HG03442 (cell line): ENCODE data around the gene HSD11B1.

Experiments
- ATAC-seq: cut with Tn5 transposase; IDR thresholded peaks from one replicate; pipeline ENCODE4 v1.9.1; 2021; ENCODE audit warnings: mild to moderate bottlenecking, moderate library complexity; ENCODE audit not compliant: unreplicated experiment

HSD11B1 gene

DNA sequence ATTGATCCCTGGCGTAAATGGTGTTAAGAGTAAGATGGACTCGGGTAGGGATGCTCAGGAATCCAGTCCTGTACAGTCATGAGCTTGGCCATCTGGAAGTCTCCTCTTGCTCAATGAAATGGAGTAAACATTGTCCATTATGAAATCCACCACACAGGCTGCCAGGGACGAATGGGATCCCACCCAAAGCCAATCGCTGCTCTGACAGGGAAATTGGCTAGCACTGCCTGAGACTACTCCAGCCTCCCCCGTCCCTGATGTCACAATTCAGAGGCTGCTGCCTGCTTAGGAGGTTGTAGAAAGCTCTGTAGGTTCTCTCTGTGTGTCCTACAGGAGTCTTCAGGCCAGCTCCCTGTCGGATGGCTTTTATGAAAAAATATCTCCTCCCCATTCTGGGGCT lies at the start of gene HSD11B1:
Gene HSD11B1 (plus strand): TSS at position 263 of the 400 bp plus-strand sequence. CDS start 97 bp downstream, at position 360.
- no peak for ATAC-seq

DNA sequence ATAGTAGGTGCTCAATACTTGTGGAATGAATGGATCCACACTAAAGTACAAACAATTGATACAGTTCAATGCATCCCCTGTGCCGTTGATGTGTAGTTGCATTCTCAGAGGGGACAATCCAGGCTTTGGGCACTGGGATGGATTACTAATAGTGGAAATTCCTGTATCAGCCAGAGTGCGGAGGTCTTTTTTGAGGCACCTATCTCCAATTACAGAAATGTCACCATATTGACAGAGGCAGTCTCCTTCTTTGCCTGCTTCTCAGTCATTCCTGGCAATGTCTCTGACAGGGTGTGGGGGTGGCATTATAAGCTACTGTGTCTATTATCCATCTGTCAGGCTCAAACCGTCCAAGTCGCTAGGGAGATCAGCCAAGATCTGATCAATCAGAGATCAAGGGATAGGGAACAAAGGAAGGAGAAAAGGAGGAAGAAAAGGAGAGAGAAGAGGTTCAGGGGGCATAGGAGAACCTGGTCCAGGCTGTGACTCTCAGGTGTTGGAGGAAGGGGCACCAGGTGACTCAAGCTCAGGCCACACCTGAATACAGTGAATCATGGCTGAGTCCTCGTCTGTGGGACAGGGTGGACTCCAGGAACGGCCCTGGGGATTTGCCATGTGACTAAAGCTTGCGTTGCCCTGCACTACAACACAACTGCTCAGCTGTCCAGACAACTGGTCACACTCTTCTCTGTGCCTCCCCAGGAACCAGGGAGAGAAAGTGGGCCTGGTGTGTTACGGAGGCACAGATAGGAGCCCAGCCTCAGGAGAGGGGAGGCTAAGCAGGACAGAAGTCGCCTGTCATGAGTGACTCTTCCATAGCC lies 49.0 kb upstream of the HSD11B1 start:
- no peak for ATAC-seq

- no peak for ATAC-seq
These were observed 47.3 kb upstream of the HSD11B1 start for GRCh38 chr1:209657140-209657879.

- no peak for ATAC-seq
These were observed 46.7 kb upstream of the HSD11B1 start for GRCh38 chr1:209657918-209658317.

DNA sequence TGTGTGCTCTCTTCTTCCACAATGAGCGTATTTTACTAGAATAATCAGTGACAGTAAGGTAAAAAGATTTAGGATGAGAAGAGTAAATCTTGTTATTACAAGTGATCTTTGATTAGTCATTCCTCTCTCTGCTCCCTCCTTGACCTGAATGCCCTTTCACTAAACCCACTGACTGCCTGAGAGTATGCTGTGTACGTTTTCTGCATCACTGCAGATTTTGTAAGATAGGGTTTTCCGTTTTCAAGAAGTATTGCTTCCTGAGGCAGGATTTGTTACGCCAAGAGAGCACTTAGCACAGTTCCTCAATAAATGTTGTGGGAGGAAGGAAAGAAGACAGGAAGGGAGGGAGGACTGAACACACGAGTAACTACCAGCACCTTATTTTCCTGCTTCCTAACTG lies 44.7 kb upstream of the HSD11B1 start:
- peak; percentile 80 for ATAC-seq

DNA sequence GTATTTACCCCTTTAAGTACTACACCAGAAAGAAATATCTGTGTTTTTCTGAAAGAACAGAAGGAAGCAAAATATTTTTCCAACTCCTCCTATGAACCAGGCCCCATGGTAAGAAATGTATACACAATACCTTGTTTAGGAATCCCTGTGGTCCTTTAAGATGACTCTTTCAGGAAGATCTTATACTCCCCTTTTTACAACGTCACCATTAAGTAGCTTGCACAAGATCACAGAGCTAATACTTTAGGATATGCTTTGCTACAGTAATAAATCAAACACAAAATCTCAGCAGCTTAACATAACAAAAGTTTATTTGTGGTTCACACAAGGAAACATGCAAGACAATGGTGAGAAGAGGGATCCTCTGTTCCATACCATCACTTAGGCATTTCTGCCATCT lies 43.6 kb upstream of the HSD11B1 start:
- ATAC-seq, result no peak

DNA sequence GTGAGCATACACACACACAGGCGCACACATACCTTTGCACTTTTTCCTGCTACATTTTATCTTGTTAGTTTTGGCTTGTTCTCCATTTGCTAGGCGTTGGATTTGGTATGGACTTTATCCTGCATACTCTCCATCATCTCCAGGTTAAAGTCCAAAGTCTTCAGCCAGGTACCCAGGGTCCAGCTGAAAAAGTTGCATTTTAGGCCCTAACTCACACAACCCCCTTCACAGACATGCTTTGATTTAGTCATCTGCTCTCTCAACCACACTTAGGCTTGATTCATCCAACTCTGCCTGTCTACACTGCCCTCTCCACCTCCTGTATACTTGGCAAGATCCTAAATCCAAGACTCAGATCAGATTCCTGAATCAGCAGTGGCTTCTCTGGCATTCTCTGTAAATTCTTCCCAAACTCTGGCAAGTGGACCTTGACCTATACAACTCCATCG lies 41.7 kb upstream of the HSD11B1 start:
- ATAC-seq, result no peak

DNA sequence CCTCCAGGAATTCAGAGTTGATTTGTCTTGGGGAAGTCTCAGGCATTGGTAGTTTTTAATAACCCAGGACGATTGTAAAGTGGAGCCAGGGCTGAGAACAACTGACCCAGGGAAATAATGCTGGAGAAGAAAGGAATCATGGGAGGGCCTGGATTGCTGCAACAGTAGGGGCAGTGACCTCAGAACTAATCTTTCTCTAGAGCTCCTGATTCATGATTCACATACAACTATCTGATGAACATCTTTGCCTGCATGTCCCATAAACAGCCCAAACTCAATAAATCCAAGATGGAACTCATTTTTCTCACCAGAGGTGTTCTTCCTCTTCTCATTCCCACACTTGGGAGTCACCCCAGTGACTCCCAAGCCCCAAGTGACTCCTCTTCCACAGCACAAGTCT lies 37.5 kb upstream of the HSD11B1 start:
- no peak for ATAC-seq

- ATAC-seq, result no peak
These were observed 36.9 kb upstream of the HSD11B1 start for GRCh38 chr1:209667708-209668107.

DNA sequence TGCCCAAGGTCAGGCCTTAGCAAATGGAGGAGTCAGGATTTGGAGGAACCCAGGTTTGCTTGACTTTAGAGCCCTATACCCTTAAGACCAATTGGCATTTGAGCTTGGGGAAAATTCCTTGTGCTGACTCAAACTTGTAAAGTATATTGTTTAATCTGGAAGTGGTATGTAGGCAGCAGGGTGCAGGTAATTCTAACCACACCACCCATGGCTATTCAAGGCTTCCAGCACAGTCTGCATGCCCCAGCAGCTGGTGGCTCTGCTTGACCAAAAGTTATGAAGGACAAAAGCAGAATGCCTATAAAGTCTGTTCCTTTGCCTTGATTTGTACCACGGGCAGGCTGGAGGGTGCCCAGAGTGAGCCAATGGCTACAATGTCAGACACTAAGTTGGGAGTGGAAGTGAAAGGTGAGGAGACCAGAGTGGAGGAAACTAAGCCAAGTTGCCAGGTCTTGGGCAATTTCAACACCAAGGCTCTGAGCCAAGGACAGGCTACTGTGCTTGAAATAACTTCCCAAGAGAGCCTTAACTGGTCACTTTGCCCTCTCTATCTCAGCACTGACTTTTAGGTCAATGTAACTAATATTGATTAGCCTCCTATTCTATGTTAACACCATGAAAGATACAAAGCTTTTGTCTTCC lies 34.1 kb upstream of the HSD11B1 start:
- ATAC-seq, result no peak

GRCh38 chr1:209672705-209673630 lies 31.7 kb upstream of the HSD11B1 start:
- peak; percentile 93 for ATAC-seq

- ATAC-seq, result no peak
These were observed 30.8 kb upstream of the HSD11B1 start for GRCh38 chr1:209673631-209674417.

DNA sequence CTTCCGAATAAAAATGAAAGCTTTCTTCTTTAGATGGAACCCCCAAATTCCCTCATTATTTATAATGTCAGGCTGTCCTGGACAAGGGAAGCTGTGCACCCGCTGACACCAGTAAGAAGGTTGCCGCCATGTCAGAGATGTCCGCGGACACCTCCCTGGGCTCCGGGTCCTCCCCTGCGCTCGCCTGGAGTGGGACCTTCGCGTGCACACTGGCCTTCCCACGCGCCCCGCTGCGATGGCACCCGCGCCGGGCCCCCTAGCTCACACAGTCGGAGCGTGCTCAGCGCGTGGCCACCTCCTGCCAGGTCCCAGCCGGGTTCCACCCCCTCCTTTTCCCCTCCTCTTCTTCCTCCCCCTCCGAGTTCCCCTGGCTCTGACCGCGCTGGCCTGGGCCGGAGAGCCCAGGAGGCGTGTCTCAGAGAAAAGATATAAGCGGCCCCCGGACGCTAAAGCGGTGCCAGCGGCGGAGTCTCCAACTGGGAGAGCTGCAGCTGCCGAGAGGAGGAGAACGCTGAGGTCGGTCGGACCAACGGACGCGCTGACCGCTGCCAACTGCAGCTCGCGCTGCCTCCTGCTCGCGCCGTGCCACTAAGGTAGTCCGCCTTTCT lies 29.6 kb upstream of the HSD11B1 start, which contains the start of gene G0S2:
Gene G0S2 (plus strand): TSS at position 456 of the 608 bp plus-strand sequence. CDS start 273 bp downstream, outside the sequence.
- no peak for ATAC-seq

DNA sequence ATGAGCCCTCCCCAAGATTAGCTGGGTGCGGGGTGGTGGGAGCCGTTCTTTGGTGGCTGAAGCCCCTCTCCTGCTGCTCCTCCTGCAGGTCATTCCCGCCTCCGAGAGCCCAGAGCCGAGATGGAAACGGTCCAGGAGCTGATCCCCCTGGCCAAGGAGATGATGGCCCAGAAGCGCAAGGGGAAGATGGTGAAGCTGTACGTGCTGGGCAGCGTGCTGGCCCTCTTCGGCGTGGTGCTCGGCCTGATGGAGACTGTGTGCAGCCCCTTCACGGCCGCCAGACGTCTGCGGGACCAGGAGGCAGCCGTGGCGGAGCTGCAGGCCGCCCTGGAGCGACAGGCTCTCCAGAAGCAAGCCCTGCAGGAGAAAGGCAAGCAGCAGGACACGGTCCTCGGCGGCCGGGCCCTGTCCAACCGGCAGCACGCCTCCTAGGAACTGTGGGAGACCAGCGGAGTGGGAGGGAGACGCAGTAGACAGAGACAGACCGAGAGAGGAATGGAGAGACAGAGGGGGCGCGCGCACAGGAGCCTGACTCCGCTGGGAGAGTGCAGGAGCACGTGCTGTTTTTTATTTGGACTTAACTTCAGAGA lies 29.0 kb upstream of the HSD11B1 start:
- no peak for ATAC-seq

GRCh38 chr1:209678981-209679539 lies 25.6 kb upstream of the HSD11B1 start:
- no peak for ATAC-seq

DNA sequence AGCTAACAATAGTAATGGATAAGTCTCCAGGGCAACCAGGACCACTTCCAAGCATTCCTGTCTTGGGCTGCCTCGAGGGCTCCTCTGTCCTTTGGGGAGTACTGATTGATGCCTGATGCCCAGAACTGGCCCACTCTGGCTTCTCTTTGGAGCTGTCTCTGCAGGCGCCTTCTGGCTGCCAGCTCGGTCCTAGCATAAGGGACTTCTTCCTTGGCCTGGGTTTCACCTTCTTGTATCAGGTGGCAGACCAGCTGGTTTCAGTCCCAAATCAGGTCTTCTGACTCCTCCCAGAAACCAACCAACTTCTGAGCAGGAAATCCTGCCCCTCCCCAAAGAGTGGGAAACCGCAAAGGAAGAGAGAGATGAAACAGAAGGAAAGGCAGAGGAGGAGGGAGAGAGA lies 18.8 kb upstream of the HSD11B1 start:
- no peak for ATAC-seq

- no peak for ATAC-seq
These were observed 18.3 kb upstream of the HSD11B1 start for GRCh38 chr1:209686322-209686721.

- ATAC-seq, result no peak
These were observed 15.9 kb upstream of the HSD11B1 start for GRCh38 chr1:209688746-209689234.
